Ovary (tissue), 9 donors: ENCODE results near the gene PSMD13. TPM values are rescaled to one million over a fixed set of nuclear protein-coding genes. Genes with fewer than 3 reads are reported as not detected.

Experiments used
- DNase-seq, 5 donors: peaks; one replicate each; pipeline ENCODE4 v3.0.0-alpha.2; 2019 to 2020
- H3K27ac ChIP-seq, 2 donors: fragments of 200-600 bp; one replicate each; pipeline versions ENCODE4 v1.5.1 to v1.8.0; 2019 to 2022
- H3K27me3 ChIP-seq: fragments of 200-600 bp; one replicate; pipeline ENCODE4 v1.8.0; 2022
- H3K36me3 ChIP-seq: fragments of 200-600 bp; sonication (generic); one replicate; pipeline ENCODE4 v1.5.1; 2019
- H3K4me1 ChIP-seq: one replicate; pipeline ENCODE4 v1.8.1; 2013; ENCODE audit warnings: mild to moderate bottlenecking, moderate library complexity; ENCODE audit not compliant: insufficient read depth
- H3K4me3 ChIP-seq: fragments of 200-600 bp; sonication (generic); one replicate; pipeline ENCODE4 v1.5.1; 2017
- H3K9me3 ChIP-seq, 2 donors: fragments of 200-600 bp in 1 of 2; sonication (generic) in 1 of 2; one replicate each; pipeline versions ENCODE4 v1.5.1 to v1.8.1; 2013 to 2019; ENCODE audit warnings: mild to moderate bottlenecking in 1 of 2, moderate library complexity in 1 of 2
- CTCF ChIP-seq, 3 donors: fragments of 450-650 bp in 2 of 3; fragments of 200-600 bp in 1 of 3; IDR thresholded peaks; one replicate each; pipeline versions ENCODE4 v1.5.1 to v1.8.0; 2016 to 2022; ENCODE audit warnings: antibody characterized with exemption in 3 of 3, mild to moderate bottlenecking in 1 of 3
- EP300 ChIP-seq: sonication (generic); formaldehyde crosslinking; IDR thresholded peaks from one replicate; pipeline ENCODE4 v1.6.1; 2017; ENCODE audit warnings: antibody characterized with exemption
- POLR2A ChIP-seq: fragments of 450-650 bp; IDR thresholded peaks from one replicate; pipeline ENCODE4 v1.6.1; 2017; ENCODE audit warnings: antibody characterized with exemption, mild to moderate bottlenecking, moderate library complexity
- WGBS, 3 donors: extraction: QIAGEN DNeasy Blood & Tissue Kit in 1 of 3; methylation state at CpG; one replicate each; pipeline versions ENCODE4 v1.1.5 to v1.1.7; 2013 to 2017; 5-methylcytosine and 5-hydroxymethylcytosine counted together
- intact Hi-C, 4 donors: fragments of 100-400 bp; cut with DNase I; formaldehyde crosslinking; loops; one replicate each; pipeline versions ENCODE4 v1.11.0 to v1.15.1; 2022 to 2023
- polyA plus RNA-seq, 2 donors: library from polyadenylated mRNA; stranded (reverse); fragments of 200-250 nt in 1 of 2; fragments of 350-450 nt in 1 of 2; fragmentation: Illumina TruSeq in 1 of 2; extraction: RNeasy Lipid Tissue Mini Kit (QIAGEN cat#74804) in 1 of 2; gene quantifications; one replicate each; pipeline ENCODE4 v1.2.3, GENCODE V29; 2013 to 2014
- total RNA-seq, 7 donors: library from RNA; depleted of rRNA in 2 of 7; stranded (reverse); fragments of >200 nt in 2 of 7; fragmentation: NEBNext Ultra II Directional in 3 of 7; extraction: Animal tissue kit (Norgen Biotek cat#: 25700) in 3 of 7; gene quantifications; one replicate each; pipeline versions ENCODE4 v1.1.0 to v1.2.4, GENCODE V29; 2016 to 2023
- donor health status: DM: no; HTN: no; CAD: no; lungs with moderate emphysema.
- donor health status: DM: no; HTN: no; CAD: no.
- donor health status: Bipolar disorder and iron deficiency.
- donor health status: DM: yes; HTN: yes; CAD: no.
- donor health status: DM: no; HTN: no; CAD: no.
- donor health status: DM: yes; HTN: yes; CAD: no.

The PSMD13 gene
- total and polyA plus RNA-seq, 9 donors, result 66.2 to 88.9 (median 75.8) TPM

- TF ChIP-seq POLR2A, result no peak
- no peak for TF ChIP-seq CTCF (IDR thresholded peaks at IDR 0.05)
- no peak for TF ChIP-seq EP300
- Histone ChIP-seq H3K4me1 (no peaks in the 10 kb centered on the region), H3K4me3 (no peak overlapping the region), H3K27me3 (no peaks in the 10 kb centered on the region), H3K9me3 (no peaks in the 10 kb centered on the region), H3K36me3 (no peaks in the 10 kb centered on the region), H3K27ac (no peak overlapping the region)
- intact Hi-C loops, result loop anchor here in 1 of 4 donors (5.0 kb wide), 1 partner anchor 216 kb away; no protein-coding TSS in a partner anchor
- 50 to 55% (median 54%) methylated on average over 34 to 35 of the region's 35 CpGs for WGBS, 3 donors
- DNase-seq, result peak in 2 of 5 donors; percentile 16 to 37
These were observed 59.6 kb downstream of the PSMD13 start for GRCh38 chr11:296171-297050.

- Histone ChIP-seq H3K9me3 (no peaks in the 10 kb centered on the region), H3K27ac (no peak overlapping the region), H3K4me1 (no peaks in the 10 kb centered on the region), H3K27me3 (no peaks in the 10 kb centered on the region), H3K36me3 (no peaks in the 10 kb centered on the region), H3K4me3 (no peak overlapping the region)
- DNase-seq, result peak in 1 of 5 donors; percentile 38
- intact Hi-C loops, result loop anchor here in 1 of 4 donors (5.0 kb wide), 1 partner anchor 215 kb away; no protein-coding TSS in a partner anchor
- no peak for TF ChIP-seq CTCF (IDR thresholded peaks at IDR 0.05)
- TF ChIP-seq POLR2A, result no peak
- no peak for TF ChIP-seq EP300
- whole genome bisulfite sequencing, 3 donors, result 55 to 72% (median 67%) methylated on average over 13 of the region's 13 CpGs
These were observed 60.3 kb downstream of the PSMD13 start for GRCh38 chr11:297051-297585.

GRCh38 chr11:297586-298405 is 61.0 kb downstream of the PSMD13 start:
- TF ChIP-seq EP300 (no peak), POLR2A (no peak), CTCF (IDR thresholded peaks at IDR 0.05) (no peak)
- no peaks in the 10 kb centered on the region for H3K9me3 ChIP-seq
- H3K4me3 ChIP-seq, result no peak overlapping the region
- WGBS, 3 donors, result 55 to 58% (median 57%) methylated on average over 23 to 26 of the region's 26 CpGs
- H3K27me3 ChIP-seq, result no peaks in the 10 kb centered on the region
- H3K27ac ChIP-seq, result no peak overlapping the region
- intact Hi-C loops, result loop anchor here in 1 of 4 donors (5.0 kb wide), 1 partner anchor 215 kb away; no protein-coding TSS in a partner anchor
- H3K36me3 ChIP-seq, result no peaks in the 10 kb centered on the region
- DNase-seq, result peak in 3 of 5 donors; percentile 15 to 36 (median 18)
- no peaks in the 10 kb centered on the region for H3K4me1 ChIP-seq

GRCh38 chr11:298406-299065 is 61.8 kb downstream of the PSMD13 start:
- no peaks in the 10 kb centered on the region for H3K4me1 ChIP-seq

More at GRCh38 chr11:298406-299065, 61.8 kb downstream of the PSMD13 start:
- Histone ChIP-seq H3K36me3 (no peaks in the 10 kb centered on the region), H3K4me3 (no peak overlapping the region), H3K27ac (no peak overlapping the region), H3K9me3 (no peaks in the 10 kb centered on the region), H3K27me3 (no peaks in the 10 kb centered on the region)
- intact Hi-C loops, result loop anchor here in 1 of 4 donors (5.0 kb wide), 1 partner anchor 214 kb away; no protein-coding TSS in a partner anchor
- WGBS, 3 donors, result 64 to 72% (median 71%) methylated on average over 15 of the region's 15 CpGs
- TF ChIP-seq EP300, result no peak
- TF ChIP-seq POLR2A, result no peak
- no peak for TF ChIP-seq CTCF (IDR thresholded peaks at IDR 0.05)
- DNase-seq, result peak in 3 of 5 donors; percentile 14 to 34 (median 27)
